SK-N-DZ (cell line): Measurements from ENCODE around the gene ATP5ME.

ENCODE experiments used
- DNase-seq: peaks from one replicate; pipeline ENCODE4 v3.0.0-alpha.2; 2015; ENCODE audit warnings: low spot score

The ATP5ME gene

GRCh38 chr4:622996-623913 is 50.8 kb downstream of the ATP5ME start:
- DNase-seq: no peak
